HL-60 (cell line): ENCODE data around the gene DCC.

Experiments used
- DNase-seq, 2 experiments: peaks; one replicate each; pipeline ENCODE4 v3.0.0-alpha.2; 2010 to 2020; ENCODE audit warnings: low read depth in 1 of 2, low spot score in 1 of 2
- H3K27ac ChIP-seq: fragments of 250-450 bp; sonication (Bioruptor Pico); replicated peaks from 2 replicates; pipeline ENCODE4 v1.5.1; 2020; ENCODE audit warnings: mild to moderate bottlenecking, moderate library complexity
- H3K27me3 ChIP-seq: fragments of 250-450 bp; sonication (Bioruptor Pico); 2 replicates; pipeline ENCODE4 v1.5.1; 2021; ENCODE audit warnings: mild to moderate bottlenecking, moderate library complexity; ENCODE audit not compliant: insufficient read depth, poor library complexity, severe bottlenecking
- H3K4me3 ChIP-seq: replicated peaks from 2 replicates; pipeline ENCODE4 v1.5.1; 2011; ENCODE audit warnings: mild to moderate bottlenecking, control low read depth, low read length; ENCODE audit not compliant: insufficient read depth
- CTCF ChIP-seq: IDR thresholded peaks from one replicate; pipeline ENCODE4 v1.5.1; 2011; ENCODE audit warnings: low read length, control low read depth, inconsistent platforms; ENCODE audit not compliant: insufficient read depth
- GABPA ChIP-seq: IDR thresholded peaks from 2 replicates; pipeline ENCODE4 v1.6.1; 2012; ENCODE audit warnings: low read depth
- POLR2AphosphoS5 ChIP-seq: IDR thresholded peaks from 2 replicates; pipeline ENCODE4 v1.6.1; 2012; ENCODE audit warnings: low read depth
- REST ChIP-seq: IDR thresholded peaks from 2 replicates; pipeline ENCODE4 v1.6.1; 2012; ENCODE audit warnings: low read depth; ENCODE audit not compliant: insufficient replicate concordance
- SPI1 ChIP-seq: IDR thresholded peaks from 2 replicates; pipeline ENCODE4 v1.6.1; 2012; ENCODE audit warnings: low read depth, mild to moderate bottlenecking, borderline replicate concordance

The DCC gene

GRCh38 chr18:52546686-52547346 is 206.8 kb downstream of the DCC start:
- H3K27me3 ChIP-seq: no peaks in the 10 kb centered on the region
- DNase-seq: no peak
- no peak overlapping the region for H3K27ac ChIP-seq
- H3K4me3 ChIP-seq: no peak overlapping the region
- TF ChIP-seq SPI1 (no peak), GABPA (no peak), REST (no peak), CTCF (no peak), POLR2AphosphoS5 (no peak)

GRCh38 chr18:52553441-52553840 is 213.4 kb downstream of the DCC start:
- no peak overlapping the region for H3K4me3 ChIP-seq
- H3K27me3 ChIP-seq: peaks cover 3% of the 10 kb centered on the region
- H3K27ac ChIP-seq: no peak overlapping the region
- no peak for TF ChIP-seq POLR2AphosphoS5
- no peak for TF ChIP-seq CTCF
- DNase-seq: no peak

- Histone ChIP-seq H3K27ac (no peak overlapping the region), H3K4me3 (no peak overlapping the region), H3K27me3 (peaks cover 3% of the 10 kb centered on the region)
- no peak for TF ChIP-seq REST
- no peak for TF ChIP-seq GABPA
- no peak for TF ChIP-seq CTCF
- TF ChIP-seq POLR2AphosphoS5: no peak
- TF ChIP-seq SPI1: no peak
- DNase-seq: no peak
Measured at GRCh38 chr18:52554180-52554579, 214.2 kb downstream of the DCC start.

GRCh38 chr18:52567360-52567759 is 227.4 kb downstream of the DCC start:
- Histone ChIP-seq H3K27me3 (no peaks in the 10 kb centered on the region), H3K27ac (no peak overlapping the region), H3K4me3 (no peak overlapping the region)
- no peak for DNase-seq
- no peak for TF ChIP-seq GABPA
- no peak for TF ChIP-seq CTCF
- TF ChIP-seq POLR2AphosphoS5: no peak
- TF ChIP-seq REST: no peak
- TF ChIP-seq SPI1: no peak
